WTC11 (cell line): ENCODE results near the gene BGN.

Source experiments
- ATF2 ChIP-seq: sonication (generic); formaldehyde crosslinking; IDR thresholded peaks from 2 replicates; pipeline ENCODE4 v1.8.1; 2022; ENCODE audit warnings: low read depth, missing genetic modification reagents, borderline replicate concordance
- ATF3 ChIP-seq: sonication (generic); formaldehyde crosslinking; conservative IDR thresholded peaks from 2 replicates; pipeline ENCODE4 v1.8.1; 2022; ENCODE audit warnings: mild to moderate bottlenecking, missing genetic modification reagents
- CREB1 ChIP-seq: sonication (generic); formaldehyde crosslinking; IDR thresholded peaks from 2 replicates; pipeline ENCODE4 v1.8.0; 2023; ENCODE audit warnings: mild to moderate bottlenecking, missing genetic modification reagents
- CTCF ChIP-seq: fragments of 200-600 bp; IDR thresholded peaks from 2 replicates; pipeline ENCODE4 v1.8.0; 2022; ENCODE audit warnings: antibody characterized with exemption
- ELF4 ChIP-seq: sonication (generic); formaldehyde crosslinking; IDR thresholded peaks from 2 replicates; pipeline ENCODE4 v1.8.1; 2022; ENCODE audit warnings: low read depth, mild to moderate bottlenecking, moderate library complexity, missing genetic modification reagents
- FOXP1 ChIP-seq: sonication (generic); formaldehyde crosslinking; IDR thresholded peaks from 2 replicates; pipeline ENCODE4 v1.8.0; 2022; ENCODE audit warnings: missing genetic modification reagents, mild to moderate bottlenecking, moderate library complexity, borderline replicate concordance
- JUN ChIP-seq: sonication (generic); formaldehyde crosslinking; IDR thresholded peaks from 2 replicates; pipeline ENCODE4 v1.8.0; 2023; ENCODE audit warnings: mild to moderate bottlenecking, missing genetic modification reagents
- MLX ChIP-seq: sonication (generic); formaldehyde crosslinking; IDR thresholded peaks from 2 replicates; pipeline ENCODE4 v1.8.1; 2023; ENCODE audit warnings: mild to moderate bottlenecking, missing genetic modification reagents, moderate library complexity
- NFYB ChIP-seq: sonication (generic); formaldehyde crosslinking; conservative IDR thresholded peaks from 2 replicates; pipeline ENCODE4 v1.8.0; 2022; ENCODE audit warnings: low read depth, missing genetic modification reagents
- TP53 ChIP-seq: sonication (generic); formaldehyde crosslinking; IDR thresholded peaks from 2 replicates; pipeline ENCODE4 v1.8.1; 2023; ENCODE audit warnings: mild to moderate bottlenecking, missing genetic modification reagents
- USF2 ChIP-seq: sonication (generic); formaldehyde crosslinking; IDR thresholded peaks from 2 replicates; pipeline ENCODE4 v1.8.1; 2023; ENCODE audit warnings: mild to moderate bottlenecking, missing genetic modification reagents, moderate library complexity
- TF ChIP-seq, protein P1 (sequence below): sonication (generic); formaldehyde crosslinking; IDR thresholded peaks from 2 replicates; pipeline ENCODE4 v1.8.1; 2022; ENCODE audit warnings: mild to moderate bottlenecking, moderate library complexity, missing genetic modification reagents
- TF ChIP-seq, protein P2 (sequence below): sonication (generic); formaldehyde crosslinking; IDR thresholded peaks from 2 replicates; pipeline ENCODE4 v1.8.1; 2023; ENCODE audit warnings: mild to moderate bottlenecking, moderate library complexity, missing genetic modification reagents

- TF ChIP-seq ELF4 (no peak), ATF2 (CRISPR knock-in tag) (no peak), ATF3 (CRISPR knock-in tag) (no peak), USF2 (CRISPR knock-in tag) (no peak), CTCF (no peak), JUN (CRISPR knock-in tag) (no peak), CREB1 (no peak), NFYB (CRISPR knock-in tag) (no peak), MLX (CRISPR knock-in tag) (no peak), TP53 (CRISPR knock-in tag) (no peak), FOXP1 (CRISPR knock-in tag) (no peak)
- TF ChIP-seq, protein P1, sequence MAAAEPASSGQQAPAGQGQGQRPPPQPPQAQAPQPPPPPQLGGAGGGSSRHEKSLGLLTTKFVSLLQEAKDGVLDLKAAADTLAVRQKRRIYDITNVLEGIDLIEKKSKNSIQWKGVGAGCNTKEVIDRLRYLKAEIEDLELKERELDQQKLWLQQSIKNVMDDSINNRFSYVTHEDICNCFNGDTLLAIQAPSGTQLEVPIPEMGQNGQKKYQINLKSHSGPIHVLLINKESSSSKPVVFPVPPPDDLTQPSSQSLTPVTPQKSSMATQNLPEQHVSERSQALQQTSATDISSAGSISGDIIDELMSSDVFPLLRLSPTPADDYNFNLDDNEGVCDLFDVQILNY (CRISPR knock-in tag), result no peak
- TF ChIP-seq, protein P2, sequence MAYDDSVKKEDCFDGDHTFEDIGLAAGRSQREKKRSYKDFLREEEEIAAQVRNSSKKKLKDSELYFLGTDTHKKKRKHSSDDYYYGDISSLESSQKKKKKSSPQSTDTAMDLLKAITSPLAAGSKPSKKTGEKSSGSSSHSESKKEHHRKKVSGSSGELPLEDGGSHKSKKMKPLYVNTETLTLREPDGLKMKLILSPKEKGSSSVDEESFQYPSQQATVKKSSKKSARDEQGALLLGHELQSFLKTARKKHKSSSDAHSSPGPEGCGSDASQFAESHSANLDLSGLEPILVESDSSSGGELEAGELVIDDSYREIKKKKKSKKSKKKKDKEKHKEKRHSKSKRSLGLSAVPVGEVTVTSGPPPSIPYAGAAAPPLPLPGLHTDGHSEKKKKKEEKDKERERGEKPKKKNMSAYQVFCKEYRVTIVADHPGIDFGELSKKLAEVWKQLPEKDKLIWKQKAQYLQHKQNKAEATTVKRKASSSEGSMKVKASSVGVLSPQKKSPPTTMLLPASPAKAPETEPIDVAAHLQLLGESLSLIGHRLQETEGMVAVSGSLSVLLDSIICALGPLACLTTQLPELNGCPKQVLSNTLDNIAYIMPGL (CRISPR knock-in tag), result no peak
Measured at GRCh38 chrX:153487590-153488071, 7.1 kb upstream of the BGN start.
